ENCODE results near the gene SEMA3C.

SEMA3C gene

GRCh38 chr7:80876894-80877414, 41.9 kb downstream of the SEMA3C start:
- Histone ChIP-seq H3K36me3 (ENCODE audit: control insufficient read depth in 5 of 5, insufficient read depth in 5 of 5, low read length in 5 of 5) (peaks cover 0 to 8% (median 0%) of the 10 kb centered on the region in 5 donors), H3K9me3 (ENCODE audit: control insufficient read depth in 5 of 5, low read length in 5 of 5) (no peaks in the 10 kb centered on the region), H3K4me3 (ENCODE audit: low read depth in 1 of 5, low read length in 5 of 5) (no peak overlapping the region), H3K27ac (ENCODE audit: low read depth, low read length) (peak overlapping the region; percentile 12), H3K27me3 (ENCODE audit: control insufficient read depth in 5 of 5, insufficient read depth in 4 of 5, low read length in 5 of 5) (no peaks in the 10 kb centered on the region), H3K9ac (ENCODE audit: low read length in 5 of 5) (no peak overlapping the region), H3K4me1 (ENCODE audit: control insufficient read depth in 5 of 5, insufficient read depth in 5 of 5, low read length in 5 of 5) (peaks cover 3 to 11% (median 6%) of the 10 kb centered on the region in 5 donors)

DNA sequence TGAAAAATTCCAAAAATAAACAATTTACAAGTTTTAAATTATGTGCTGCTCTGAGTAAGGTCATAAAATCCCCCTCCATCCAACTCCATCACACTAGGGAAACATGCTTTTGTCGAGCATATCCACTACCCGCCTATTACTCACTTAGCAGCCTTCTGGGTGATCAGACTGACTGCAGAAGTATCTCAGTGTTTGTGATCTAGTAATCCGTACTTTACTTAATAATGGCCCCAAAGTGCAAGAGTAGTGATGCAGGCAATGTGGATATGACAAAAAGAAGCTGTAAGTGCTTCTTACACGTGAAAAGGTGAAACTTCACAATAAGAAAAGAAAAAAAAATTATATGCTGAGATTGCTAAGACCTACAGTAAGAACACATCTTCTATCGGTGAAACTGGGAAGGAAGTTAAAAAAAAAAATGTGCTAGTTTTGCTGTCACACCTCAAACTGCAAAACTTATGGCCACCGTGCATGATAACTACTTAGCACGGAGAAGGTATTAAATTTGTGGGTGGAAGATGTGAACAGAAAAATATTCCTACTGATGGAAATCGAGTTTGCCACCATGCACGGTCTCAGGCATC, 43.2 kb downstream of the SEMA3C start:
- no peaks in the 10 kb centered on the region for H3K27me3 ChIP-seq (ENCODE audit: control insufficient read depth in 5 of 5, insufficient read depth in 4 of 5, low read length in 5 of 5)
- H3K27ac ChIP-seq (ENCODE audit: low read depth, low read length) = no peak overlapping the region
- H3K36me3 ChIP-seq (ENCODE audit: control insufficient read depth in 5 of 5, insufficient read depth in 5 of 5, low read length in 5 of 5) = peaks cover 0 to 8% (median 0%) of the 10 kb centered on the region in 5 donors
- no peak overlapping the region for H3K4me3 ChIP-seq (ENCODE audit: low read depth in 1 of 5, low read length in 5 of 5)
- no peaks in the 10 kb centered on the region for H3K9me3 ChIP-seq (ENCODE audit: control insufficient read depth in 5 of 5, low read length in 5 of 5)
- peaks cover 3 to 12% (median 6%) of the 10 kb centered on the region in 5 donors for H3K4me1 ChIP-seq (ENCODE audit: control insufficient read depth in 5 of 5, insufficient read depth in 5 of 5, low read length in 5 of 5)
- H3K9ac ChIP-seq (ENCODE audit: low read length in 5 of 5) = no peak overlapping the region

GRCh38 chr7:80873140-80873539, 45.7 kb downstream of the SEMA3C start:
- Histone ChIP-seq H3K27me3 (ENCODE audit: control insufficient read depth in 5 of 5, insufficient read depth in 4 of 5, low read length in 5 of 5) (no peaks in the 10 kb centered on the region), H3K9me3 (ENCODE audit: control insufficient read depth in 5 of 5, low read length in 5 of 5) (no peaks in the 10 kb centered on the region), H3K36me3 (ENCODE audit: control insufficient read depth in 5 of 5, insufficient read depth in 5 of 5, low read length in 5 of 5) (peaks cover 0 to 4% (median 0%) of the 10 kb centered on the region in 5 donors), H3K9ac (ENCODE audit: low read length in 5 of 5) (no peak overlapping the region), H3K4me3 (ENCODE audit: low read depth in 1 of 5, low read length in 5 of 5) (no peak overlapping the region), H3K4me1 (ENCODE audit: control insufficient read depth in 5 of 5, insufficient read depth in 5 of 5, low read length in 5 of 5) (peaks cover 3 to 24% (median 6%) of the 10 kb centered on the region in 5 donors), H3K27ac (ENCODE audit: low read depth, low read length) (no peak overlapping the region)

DNA sequence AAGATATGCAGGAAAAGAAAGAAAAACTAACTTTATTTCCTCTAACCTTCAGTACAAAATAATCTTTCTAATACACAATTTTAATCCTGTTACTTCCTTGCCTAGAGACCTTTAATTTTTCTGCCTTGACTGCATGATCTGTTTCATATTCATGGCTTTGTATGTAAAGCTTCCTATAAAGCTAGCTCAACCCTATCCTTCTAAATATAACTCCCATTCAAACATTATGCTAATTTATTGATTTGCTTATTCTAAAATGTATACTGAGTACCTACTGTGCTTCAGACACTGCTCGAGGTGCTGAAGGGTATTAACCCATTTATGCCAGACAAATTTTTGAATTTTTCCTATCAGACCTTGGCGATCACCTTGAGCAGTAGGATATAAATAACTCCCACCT, 47.6 kb downstream of the SEMA3C start:
- Histone ChIP-seq H3K9ac (ENCODE audit: low read length in 5 of 5) (no peak overlapping the region), H3K9me3 (ENCODE audit: control insufficient read depth in 5 of 5, low read length in 5 of 5) (no peaks in the 10 kb centered on the region), H3K36me3 (ENCODE audit: control insufficient read depth in 5 of 5, insufficient read depth in 5 of 5, low read length in 5 of 5) (peaks cover 0 to 4% (median 0%) of the 10 kb centered on the region in 5 donors), H3K27me3 (ENCODE audit: control insufficient read depth in 5 of 5, insufficient read depth in 4 of 5, low read length in 5 of 5) (no peaks in the 10 kb centered on the region), H3K27ac (ENCODE audit: low read depth, low read length) (peak overlapping the region; percentile 1), H3K4me1 (ENCODE audit: control insufficient read depth in 5 of 5, insufficient read depth in 5 of 5, low read length in 5 of 5) (peaks cover 0 to 24% (median 0%) of the 10 kb centered on the region in 5 donors), H3K4me3 (ENCODE audit: low read depth in 1 of 5, low read length in 5 of 5) (no peak overlapping the region)

- peaks cover 0 to 4% (median 0%) of the 10 kb centered on the region in 5 donors for H3K36me3 ChIP-seq (ENCODE audit: control insufficient read depth in 5 of 5, insufficient read depth in 5 of 5, low read length in 5 of 5)
- no peaks in the 10 kb centered on the region for H3K9me3 ChIP-seq (ENCODE audit: control insufficient read depth in 5 of 5, low read length in 5 of 5)
- H3K27me3 ChIP-seq (ENCODE audit: control insufficient read depth in 5 of 5, insufficient read depth in 4 of 5, low read length in 5 of 5) = no peaks in the 10 kb centered on the region
- H3K4me1 ChIP-seq (ENCODE audit: control insufficient read depth in 5 of 5, insufficient read depth in 5 of 5, low read length in 5 of 5) = peaks cover 0 to 24% (median 0%) of the 10 kb centered on the region in 5 donors
- peak overlapping the region; percentile 1 for H3K27ac ChIP-seq (ENCODE audit: low read depth, low read length)
- no peak overlapping the region for H3K9ac ChIP-seq (ENCODE audit: low read length in 5 of 5)
- no peak overlapping the region for H3K4me3 ChIP-seq (ENCODE audit: low read depth in 1 of 5, low read length in 5 of 5)
Observed at GRCh38 chr7:80870813-80871212, 48.0 kb downstream of the SEMA3C start.

GRCh38 chr7:80869821-80870751, 48.8 kb downstream of the SEMA3C start:
- H3K27me3 ChIP-seq (ENCODE audit: control insufficient read depth in 5 of 5, insufficient read depth in 4 of 5, low read length in 5 of 5) = no peaks in the 10 kb centered on the region
- no peaks in the 10 kb centered on the region for H3K9me3 ChIP-seq (ENCODE audit: control insufficient read depth in 5 of 5, low read length in 5 of 5)
- H3K27ac ChIP-seq (ENCODE audit: low read depth, low read length) = peak overlapping the region; percentile 21
- H3K4me3 ChIP-seq (ENCODE audit: low read depth in 1 of 5, low read length in 5 of 5) = no peak overlapping the region
- H3K9ac ChIP-seq (ENCODE audit: low read length in 5 of 5) = no peak overlapping the region
- peaks cover 0 to 24% (median 0%) of the 10 kb centered on the region in 5 donors for H3K4me1 ChIP-seq (ENCODE audit: control insufficient read depth in 5 of 5, insufficient read depth in 5 of 5, low read length in 5 of 5)
- H3K36me3 ChIP-seq (ENCODE audit: control insufficient read depth in 5 of 5, insufficient read depth in 5 of 5, low read length in 5 of 5) = peaks cover 0 to 4% (median 0%) of the 10 kb centered on the region in 5 donors

DNA sequence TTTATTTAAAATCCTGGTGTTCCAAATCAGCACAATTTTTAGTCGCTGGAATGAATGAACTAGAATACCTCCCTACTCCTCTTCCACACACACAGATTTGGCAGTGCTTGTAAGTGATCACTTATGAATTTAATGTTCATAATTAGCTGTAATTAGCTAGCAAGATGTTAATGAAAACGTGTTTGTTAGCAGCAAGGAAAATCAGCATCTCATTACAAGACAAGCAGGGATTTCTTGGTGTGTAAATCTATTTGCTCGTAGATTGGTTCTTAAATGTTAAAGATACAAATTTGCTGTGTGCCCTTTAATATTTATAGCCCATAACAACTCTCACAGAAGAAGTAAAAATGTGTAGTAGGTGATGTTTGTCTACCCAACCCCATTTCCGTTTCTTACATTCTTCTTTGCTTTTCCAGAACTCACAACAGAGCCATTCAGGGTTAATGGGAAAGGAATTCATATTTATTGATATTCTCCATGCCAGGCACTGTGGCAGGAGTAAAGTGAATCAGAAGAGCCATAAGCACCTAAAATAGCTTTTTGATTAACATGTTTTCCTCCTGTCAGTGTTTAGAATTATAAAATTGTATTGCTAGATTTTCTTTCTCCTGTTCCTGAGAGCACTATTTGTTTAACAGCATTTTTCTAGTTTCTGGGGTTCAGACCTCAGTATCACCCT, 49.6 kb downstream of the SEMA3C start:
- Histone ChIP-seq H3K9ac (ENCODE audit: low read length in 5 of 5) (no peak overlapping the region), H3K27ac (ENCODE audit: low read depth, low read length) (peak overlapping the region; percentile 21), H3K4me3 (ENCODE audit: low read depth in 1 of 5, low read length in 5 of 5) (no peak overlapping the region), H3K27me3 (ENCODE audit: control insufficient read depth in 5 of 5, insufficient read depth in 4 of 5, low read length in 5 of 5) (no peaks in the 10 kb centered on the region), H3K36me3 (ENCODE audit: control insufficient read depth in 5 of 5, insufficient read depth in 5 of 5, low read length in 5 of 5) (peaks cover 0 to 4% (median 0%) of the 10 kb centered on the region in 5 donors), H3K9me3 (ENCODE audit: control insufficient read depth in 5 of 5, low read length in 5 of 5) (no peaks in the 10 kb centered on the region), H3K4me1 (ENCODE audit: control insufficient read depth in 5 of 5, insufficient read depth in 5 of 5, low read length in 5 of 5) (peaks cover 0 to 24% (median 0%) of the 10 kb centered on the region in 5 donors)

GRCh38 chr7:80868566-80868965, 50.3 kb downstream of the SEMA3C start:
- peaks cover 0 to 24% (median 0%) of the 10 kb centered on the region in 5 donors for H3K4me1 ChIP-seq (ENCODE audit: control insufficient read depth in 5 of 5, insufficient read depth in 5 of 5, low read length in 5 of 5)
- no peak overlapping the region for H3K9ac ChIP-seq (ENCODE audit: low read length in 5 of 5)
- H3K27me3 ChIP-seq (ENCODE audit: control insufficient read depth in 5 of 5, insufficient read depth in 4 of 5, low read length in 5 of 5) = no peaks in the 10 kb centered on the region
- H3K4me3 ChIP-seq (ENCODE audit: low read depth in 1 of 5, low read length in 5 of 5) = no peak overlapping the region
- no peak overlapping the region for H3K27ac ChIP-seq (ENCODE audit: low read depth, low read length)
- peaks cover 0 to 2% (median 0%) of the 10 kb centered on the region in 5 donors for H3K36me3 ChIP-seq (ENCODE audit: control insufficient read depth in 5 of 5, insufficient read depth in 5 of 5, low read length in 5 of 5)
- H3K9me3 ChIP-seq (ENCODE audit: control insufficient read depth in 5 of 5, low read length in 5 of 5) = no peaks in the 10 kb centered on the region

DNA sequence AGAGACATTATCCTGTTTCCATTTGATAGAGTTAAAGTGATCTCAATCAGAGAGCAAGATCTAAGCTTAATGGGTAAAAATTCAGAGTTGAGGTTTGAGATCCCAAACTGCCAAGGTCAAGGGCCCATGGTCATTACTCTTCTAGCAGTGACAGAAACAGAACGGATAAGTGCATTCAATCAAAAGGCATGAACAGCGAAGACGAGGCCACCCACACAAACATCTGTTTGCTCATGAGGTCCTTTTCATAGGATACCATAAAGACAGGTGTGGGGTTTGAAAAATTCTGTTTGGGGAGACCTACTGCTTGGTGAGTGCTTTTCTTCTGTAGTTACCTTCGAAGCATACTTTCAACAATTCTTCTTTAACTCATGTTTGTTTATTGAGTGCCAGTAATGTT, 58.3 kb downstream of the SEMA3C start:
- H3K27ac ChIP-seq (ENCODE audit: low read depth, low read length) = no peak overlapping the region
- no peak overlapping the region for H3K4me3 ChIP-seq (ENCODE audit: low read depth in 1 of 5, low read length in 5 of 5)
- H3K36me3 ChIP-seq (ENCODE audit: control insufficient read depth in 5 of 5, insufficient read depth in 5 of 5, low read length in 5 of 5) = no peaks in the 10 kb centered on the region
- peaks cover 0 to 15% (median 9%) of the 10 kb centered on the region in 5 donors for H3K4me1 ChIP-seq (ENCODE audit: control insufficient read depth in 5 of 5, insufficient read depth in 5 of 5, low read length in 5 of 5)
- no peaks in the 10 kb centered on the region for H3K9me3 ChIP-seq (ENCODE audit: control insufficient read depth in 5 of 5, low read length in 5 of 5)
- H3K27me3 ChIP-seq (ENCODE audit: control insufficient read depth in 5 of 5, insufficient read depth in 4 of 5, low read length in 5 of 5) = no peaks in the 10 kb centered on the region
- no peak overlapping the region for H3K9ac ChIP-seq (ENCODE audit: low read length in 5 of 5)
